ENCODE results near the gene LTBP3. TPM values are rescaled to one million over a fixed set of nuclear protein-coding genes. Genes with fewer than 3 reads are reported as not detected.

Gene LTBP3
- total and polyA plus RNA-seq, 2 of the 13 experiments (the other 11 are each of a cell fraction or from before 2014, with no cell fraction given): 12.2 to 68.1 TPM

- TF ChIP-seq RFX3 (CRISPR knock-in tag; IDR thresholded peaks at IDR 0.05): peak; percentile 50; the same call in 1 of the 2 replicates
- no peak for TF ChIP-seq MTA3 (CRISPR knock-in tag; IDR thresholded peaks at IDR 0.05)
- peak; percentile 68; the same call in 1 of the 2 replicates for TF ChIP-seq ZNF609 (CRISPR knock-in tag; IDR thresholded peaks at IDR 0.05; ENCODE audit: borderline replicate concordance)
- no peak for TF ChIP-seq ZBTB1 (CRISPR knock-in tag; IDR thresholded peaks at IDR 0.05; ENCODE audit: borderline replicate concordance)
- no peak for TF ChIP-seq MBNL3 (CRISPR knock-in tag; conservative IDR thresholded peaks at IDR 0.05)
- TF ChIP-seq THRA (CRISPR knock-in tag; IDR thresholded peaks at IDR 0.05; ENCODE audit: borderline replicate concordance): peak; percentile 86
- peak; percentile 92 for TF ChIP-seq SPEN (CRISPR knock-in tag; IDR thresholded peaks at IDR 0.05; ENCODE audit: low read depth)
- TF ChIP-seq KDM6A (CRISPR knock-in tag; IDR thresholded peaks at IDR 0.05; ENCODE audit: low read depth): no peak
- no peak for TF ChIP-seq ARNT (IDR thresholded peaks at IDR 0.05)
- no peak for TF ChIP-seq SNAI1 (CRISPR knock-in tag; IDR thresholded peaks at IDR 0.05; ENCODE audit: borderline replicate concordance)
- TF ChIP-seq ZMAT3 (CRISPR knock-in tag; conservative IDR thresholded peaks at IDR 0.05): peak; percentile 19; the same call in 1 of the 2 replicates
- no peak for TF ChIP-seq ATF4 (CRISPR knock-in tag; IDR thresholded peaks at IDR 0.05)
- no peak for TF ChIP-seq ZNF737 (CRISPR knock-in tag; IDR thresholded peaks at IDR 0.05; ENCODE audit: borderline replicate concordance)
- TF ChIP-seq CREM (IDR thresholded peaks at IDR 0.05): peak; percentile 99
- TF ChIP-seq CREM (CRISPR knock-in tag; IDR thresholded peaks at IDR 0.05): peak; percentile 95
- no peak for TF ChIP-seq ZNF326 (CRISPR knock-in tag; IDR thresholded peaks at IDR 0.05; ENCODE audit: borderline replicate concordance)
- TF ChIP-seq PATZ1 (CRISPR knock-in tag; IDR thresholded peaks at IDR 0.05): peak; percentile 72
- TF ChIP-seq HNF4A (CRISPR knock-in tag; IDR thresholded peaks at IDR 0.05): no peak; the same call in none of the 2 replicates
- TF ChIP-seq NR1H2 (CRISPR knock-in tag; IDR thresholded peaks at IDR 0.05; ENCODE audit: borderline replicate concordance, low read depth): no peak
Measured at GRCh38 chr11:65569973-65570918, 12.1 kb upstream of the LTBP3 start, which contains the start of gene ZNRD2 (continued).
